Measurements from ENCODE around the gene CNTNAP5.

GRCh38 chr2:124426122-124426521 is 401.0 kb downstream of the CNTNAP5 start:
- no peak for TF ChIP-seq POLR2AphosphoS5 (IDR thresholded peaks at IDR 0.05)
- no peak for TF ChIP-seq CTCF (IDR thresholded peaks at IDR 0.05)
